Left forelimb (tissue), 1 donor: ENCODE results near the gene ANKRD28.

Experiments
- DNase-seq: peaks from one replicate; pipeline ENCODE4 v3.0.0-alpha.2; 2018; ENCODE audit warnings: low spot score

The ANKRD28 gene

GRCh38 chr3:15722877-15723623, 74.7 kb downstream of the ANKRD28 start:
- no peak for DNase-seq

- DNase-seq = no peak
Measured at GRCh38 chr3:15716178-15716577, 81.6 kb downstream of the ANKRD28 start.

- DNase-seq = no peak
Measured at GRCh38 chr3:15714448-15714847, 83.3 kb downstream of the ANKRD28 start.

GRCh38 chr3:15713364-15713763, 84.4 kb downstream of the ANKRD28 start:
- DNase-seq = no peak

GRCh38 chr3:15711281-15711680, 86.5 kb downstream of the ANKRD28 start:
- no peak for DNase-seq

- DNase-seq = no peak
Measured at GRCh38 chr3:15708882-15709677, 88.7 kb downstream of the ANKRD28 start.

GRCh38 chr3:15707779-15708178, 90.0 kb downstream of the ANKRD28 start:
- DNase-seq = no peak

- DNase-seq = no peak
Measured at GRCh38 chr3:15703346-15703745, 94.4 kb downstream of the ANKRD28 start.

- DNase-seq = no peak
Measured at GRCh38 chr3:15694628-15695027, 103.2 kb downstream of the ANKRD28 start.

GRCh38 chr3:15693355-15693754, 104.4 kb downstream of the ANKRD28 start:
- no peak for DNase-seq

GRCh38 chr3:15690748-15691147, 107.0 kb downstream of the ANKRD28 start:
- no peak for DNase-seq

GRCh38 chr3:15690230-15690629, 107.5 kb downstream of the ANKRD28 start:
- DNase-seq = no peak

- no peak for DNase-seq
Measured at GRCh38 chr3:15685927-15686326, 111.9 kb downstream of the ANKRD28 start.

GRCh38 chr3:15683253-15683652, 114.5 kb downstream of the ANKRD28 start:
- no peak for DNase-seq

- no peak for DNase-seq
Measured at GRCh38 chr3:15682561-15683185, 115.1 kb downstream of the ANKRD28 start.

GRCh38 chr3:15681668-15682067, 116.1 kb downstream of the ANKRD28 start:
- DNase-seq = no peak

GRCh38 chr3:15679306-15679705, 118.5 kb downstream of the ANKRD28 start:
- DNase-seq = no peak

- DNase-seq = no peak
Measured at GRCh38 chr3:15676259-15676658, 121.5 kb downstream of the ANKRD28 start.

- no peak for DNase-seq
Measured at GRCh38 chr3:15673536-15673935, 124.2 kb downstream of the ANKRD28 start.

- DNase-seq = no peak
Measured at GRCh38 chr3:15667484-15667883, 130.3 kb downstream of the ANKRD28 start.

- DNase-seq = no peak
Measured at GRCh38 chr3:15666277-15666676, 131.5 kb downstream of the ANKRD28 start.

- DNase-seq = no peak
Measured at GRCh38 chr3:15665510-15666150, 132.1 kb downstream of the ANKRD28 start.
